Skeletal muscle cell (primary cell): ENCODE measurements around the gene PNMA1.

Experiments used
- DNase-seq: peaks from one replicate; pipeline ENCODE4 v3.0.0-alpha.2; 2010; ENCODE audit warnings: low read depth
- H3K4me3 ChIP-seq: 2 replicates; pipeline ENCODE4 v1.5.1; 2011; ENCODE audit warnings: low read depth, mild to moderate bottlenecking, control low read depth, low read length, moderate library complexity

The PNMA1 gene

GRCh38 chr14:73739899-73740617, 25.9 kb upstream of the PNMA1 start:
- H3K4me3 ChIP-seq: no peak overlapping the region
- no peak for DNase-seq

- no peak for DNase-seq
- H3K4me3 ChIP-seq: no peak overlapping the region
These were observed 25.2 kb upstream of the PNMA1 start for GRCh38 chr14:73739174-73739898.

GRCh38 chr14:73738518-73739173, 24.5 kb upstream of the PNMA1 start:
- no peak for DNase-seq
- H3K4me3 ChIP-seq: no peak overlapping the region

GRCh38 chr14:73736842-73737241, 22.7 kb upstream of the PNMA1 start:
- no peak for DNase-seq
- H3K4me3 ChIP-seq: no peak overlapping the region

- no peak for DNase-seq
- H3K4me3 ChIP-seq: no peak overlapping the region
These were observed 17.8 kb upstream of the PNMA1 start for GRCh38 chr14:73732006-73732405.

GRCh38 chr14:73731111-73731510, 16.9 kb upstream of the PNMA1 start:
- no peak for DNase-seq
- H3K4me3 ChIP-seq: no peak overlapping the region

GRCh38 chr14:73729556-73730265, 15.5 kb upstream of the PNMA1 start:
- H3K4me3 ChIP-seq: no peak overlapping the region
- DNase-seq: no peak

GRCh38 chr14:73728717-73729330, 14.6 kb upstream of the PNMA1 start:
- DNase-seq: no peak
- H3K4me3 ChIP-seq: no peak overlapping the region

GRCh38 chr14:73727166-73727565, 13.0 kb upstream of the PNMA1 start:
- no peak overlapping the region for H3K4me3 ChIP-seq
- DNase-seq: no peak

GRCh38 chr14:73726025-73726961, 12.1 kb upstream of the PNMA1 start:
- DNase-seq: no peak
- H3K4me3 ChIP-seq: no peak overlapping the region

GRCh38 chr14:73725116-73726024, 11.2 kb upstream of the PNMA1 start:
- DNase-seq: no peak
- no peak overlapping the region for H3K4me3 ChIP-seq

- no peak for DNase-seq
These were observed 10.5 kb upstream of the PNMA1 start for GRCh38 chr14:73724696-73725095.

GRCh38 chr14:73723797-73724661, 9.8 kb upstream of the PNMA1 start:
- no peak overlapping the region for H3K4me3 ChIP-seq
- DNase-seq: peak; percentile 97

More at GRCh38 chr14:73724696-73725095, 10.5 kb upstream of the PNMA1 start:
- no peak overlapping the region for H3K4me3 ChIP-seq

- no peak overlapping the region for H3K4me3 ChIP-seq
- no peak for DNase-seq
These were observed 9.2 kb upstream of the PNMA1 start for GRCh38 chr14:73723406-73723796.

- no peak overlapping the region for H3K4me3 ChIP-seq
- no peak for DNase-seq
These were observed 8.4 kb upstream of the PNMA1 start for GRCh38 chr14:73722581-73722980.

- H3K4me3 ChIP-seq: no peak overlapping the region
- no peak for DNase-seq
These were observed 7.1 kb upstream of the PNMA1 start for GRCh38 chr14:73721101-73721821.
